Chondrocyte (in vitro differentiated cells): ENCODE results near the gene CEP72. TPM values are rescaled to one million over a fixed set of nuclear protein-coding genes. Genes with fewer than 3 reads are reported as not detected.
A peak's percentile ranks its signal among the peaks of the same experiment; 100 is the strongest.
"Not testable (repeated sequence)": the region's sequence is repeated elsewhere in the genome, so short reads cannot be mapped to it uniquely, and the experiment has no call there.

ENCODE experiments used
- DNase-seq: peaks from one replicate; pipeline ENCODE4 v3.0.0; 2021; ENCODE audit warnings: mixed read lengths, low spot score
- H3K27ac Mint-ChIP-seq: one replicate; pipeline ENCODE4 v1.8.0; 2021; ENCODE audit warnings: mild to moderate bottlenecking, moderate library complexity, mixed read lengths; ENCODE audit not compliant: unreplicated experiment
- H3K27me3 Mint-ChIP-seq: 2 replicates; pipeline ENCODE4 v1.8.0; 2021; ENCODE audit warnings: low read depth, mixed read lengths
- H3K36me3 Mint-ChIP-seq: 2 replicates; pipeline ENCODE4 v1.8.0; 2021; ENCODE audit warnings: low read depth, mixed read lengths
- H3K4me1 Mint-ChIP-seq: 2 replicates; pipeline ENCODE4 v1.8.0; 2021; ENCODE audit warnings: low read depth, mild to moderate bottlenecking, mixed read lengths
- H3K4me3 Mint-ChIP-seq: one replicate; pipeline ENCODE4 v1.8.0; 2021; ENCODE audit warnings: mild to moderate bottlenecking, moderate library complexity, mixed read lengths; ENCODE audit not compliant: unreplicated experiment
- H3K9me3 Mint-ChIP-seq: 2 replicates; pipeline ENCODE4 v1.8.0; 2021; ENCODE audit warnings: low read depth, mixed read lengths
- CTCF ChIP-seq: fragments of 200-600 bp; sonication (generic); IDR thresholded peaks from 2 replicates; pipeline ENCODE4 v1.5.0; 2021; ENCODE audit warnings: antibody characterized with exemption, mild to moderate bottlenecking, moderate library complexity
- total RNA-seq: library from RNA; stranded (reverse); gene quantifications from 3 replicates; pipeline ENCODE4 v1.2.1, GENCODE V29; 2021

CEP72 gene
- total RNA-seq, 1 donor from 2014 or later, result 3.3 TPM

- H3K36me3 Mint-ChIP-seq, result no peaks in the 10 kb centered on the region
- no peaks in the 10 kb centered on the region for H3K9me3 Mint-ChIP-seq
- no peak overlapping the region for H3K4me3 Mint-ChIP-seq
- H3K4me1 Mint-ChIP-seq, result peaks cover 7% of the 10 kb centered on the region
- no peak overlapping the region for H3K27ac Mint-ChIP-seq
- TF ChIP-seq CTCF, result no peak
- H3K27me3 Mint-ChIP-seq, result peaks cover 12% of the 10 kb centered on the region
- peak; percentile 86 for DNase-seq
Observed at GRCh38 chr5:677131-678101, 65.3 kb downstream of the CEP72 start.

DNA sequence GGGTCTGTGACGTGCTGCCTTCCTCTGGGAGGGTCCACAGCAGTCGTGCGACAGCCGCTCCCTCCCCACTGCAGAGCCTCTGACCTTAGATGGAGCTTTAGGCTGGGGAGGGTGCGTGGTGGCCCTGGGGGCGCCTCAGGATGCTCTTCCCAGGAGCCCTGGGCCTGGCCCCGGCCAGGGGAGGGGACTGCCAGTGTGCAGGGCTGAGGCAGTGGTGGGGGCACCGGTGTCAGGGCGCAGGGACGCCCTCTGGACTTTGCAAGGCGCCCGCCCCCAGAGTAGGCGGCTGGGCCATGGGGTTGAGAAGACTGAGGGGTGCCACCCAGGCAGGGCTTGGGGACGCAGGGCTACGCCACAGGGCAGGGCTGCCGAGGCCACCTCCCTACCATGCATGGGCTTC lies 66.4 kb downstream of the CEP72 start:
- not testable (repeated sequence) for H3K36me3 Mint-ChIP-seq, H3K27me3 Mint-ChIP-seq, H3K27ac Mint-ChIP-seq, H3K9me3 Mint-ChIP-seq, H3K4me1 Mint-ChIP-seq, H3K4me3 Mint-ChIP-seq
- peak; percentile 81 for DNase-seq

DNA sequence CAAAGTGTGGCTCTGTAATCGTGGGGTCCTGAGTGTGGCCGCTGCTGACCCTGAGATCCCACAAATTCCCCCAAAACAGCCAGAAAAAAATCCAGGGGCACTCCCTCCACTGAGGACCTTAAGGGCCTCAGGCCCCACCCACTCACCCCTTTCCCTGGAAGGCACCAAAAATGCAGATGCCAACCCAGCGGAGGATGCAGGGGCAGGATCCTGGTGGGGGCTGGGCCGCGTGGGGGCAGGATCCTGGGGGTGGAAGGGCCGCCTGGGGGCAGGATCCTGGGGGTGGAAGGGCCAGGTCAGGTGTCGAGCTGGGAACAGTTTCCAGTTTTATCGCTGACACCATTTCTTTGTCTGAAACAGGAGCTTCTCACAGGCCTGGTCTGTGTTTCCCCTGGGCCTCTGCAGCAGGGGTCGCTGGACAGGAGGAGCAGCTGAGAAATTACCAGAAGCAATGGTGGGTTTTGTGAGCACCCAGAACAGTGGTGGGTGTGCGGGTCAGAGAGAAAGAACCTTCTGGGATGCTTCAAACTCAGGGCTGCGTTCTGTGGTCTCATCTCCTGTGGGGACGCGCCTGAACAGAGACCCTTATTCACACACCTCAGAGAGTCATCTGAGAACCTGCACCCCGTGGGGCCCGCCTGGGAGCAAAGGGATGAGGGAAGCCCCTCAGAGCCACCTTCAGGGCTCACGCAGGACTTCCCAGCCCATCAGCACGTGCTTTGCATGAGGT lies 67.2 kb downstream of the CEP72 start:
- H3K9me3 Mint-ChIP-seq, H3K27ac Mint-ChIP-seq, H3K4me3 Mint-ChIP-seq, DNase-seq, H3K4me1 Mint-ChIP-seq, H3K36me3 Mint-ChIP-seq, H3K27me3 Mint-ChIP-seq: not testable (repeated sequence)

DNA sequence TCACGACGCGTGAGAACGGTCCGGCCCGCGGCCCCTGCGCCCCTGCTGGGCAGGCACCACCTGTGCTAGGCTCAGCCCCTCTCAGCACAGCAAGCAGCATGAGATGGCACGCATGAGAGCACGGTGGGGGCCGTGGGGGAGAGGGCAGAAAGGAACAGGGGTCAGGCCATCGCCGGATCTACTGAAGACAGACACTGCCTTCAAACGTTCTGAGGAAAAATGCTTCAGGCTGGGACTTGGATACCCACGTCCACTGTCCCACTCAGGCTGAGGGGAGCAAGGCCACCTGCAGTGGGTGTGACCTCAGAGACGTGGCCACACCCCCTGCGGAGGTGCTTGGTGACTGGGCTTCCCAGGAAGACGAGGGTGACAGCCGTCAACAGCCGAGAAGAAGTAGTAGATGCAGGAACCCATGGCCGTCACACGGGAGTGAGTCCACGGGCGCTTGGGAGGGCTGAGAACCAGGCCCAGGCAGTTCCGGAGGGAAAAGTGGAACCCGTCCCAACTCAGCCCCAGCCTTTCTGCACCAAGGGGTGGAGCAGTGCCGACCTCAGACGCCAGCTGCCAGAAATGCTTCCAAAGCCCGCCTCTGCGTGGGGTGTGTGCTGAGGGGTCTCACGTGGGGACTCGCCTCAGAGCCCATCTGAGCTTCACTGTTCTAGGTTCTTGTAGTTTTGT lies 68.1 kb downstream of the CEP72 start:
- H3K27ac Mint-ChIP-seq, H3K4me3 Mint-ChIP-seq, DNase-seq, H3K4me1 Mint-ChIP-seq, H3K36me3 Mint-ChIP-seq, H3K9me3 Mint-ChIP-seq: not testable (repeated sequence)
- peaks cover 11% of the 10 kb centered on the region for H3K27me3 Mint-ChIP-seq

GRCh38 chr5:680836-681235 lies 68.7 kb downstream of the CEP72 start:
- not testable (repeated sequence) for H3K27ac Mint-ChIP-seq, H3K9me3 Mint-ChIP-seq, H3K36me3 Mint-ChIP-seq, DNase-seq, H3K4me1 Mint-ChIP-seq, H3K4me3 Mint-ChIP-seq
- peaks cover 11% of the 10 kb centered on the region for H3K27me3 Mint-ChIP-seq

DNA sequence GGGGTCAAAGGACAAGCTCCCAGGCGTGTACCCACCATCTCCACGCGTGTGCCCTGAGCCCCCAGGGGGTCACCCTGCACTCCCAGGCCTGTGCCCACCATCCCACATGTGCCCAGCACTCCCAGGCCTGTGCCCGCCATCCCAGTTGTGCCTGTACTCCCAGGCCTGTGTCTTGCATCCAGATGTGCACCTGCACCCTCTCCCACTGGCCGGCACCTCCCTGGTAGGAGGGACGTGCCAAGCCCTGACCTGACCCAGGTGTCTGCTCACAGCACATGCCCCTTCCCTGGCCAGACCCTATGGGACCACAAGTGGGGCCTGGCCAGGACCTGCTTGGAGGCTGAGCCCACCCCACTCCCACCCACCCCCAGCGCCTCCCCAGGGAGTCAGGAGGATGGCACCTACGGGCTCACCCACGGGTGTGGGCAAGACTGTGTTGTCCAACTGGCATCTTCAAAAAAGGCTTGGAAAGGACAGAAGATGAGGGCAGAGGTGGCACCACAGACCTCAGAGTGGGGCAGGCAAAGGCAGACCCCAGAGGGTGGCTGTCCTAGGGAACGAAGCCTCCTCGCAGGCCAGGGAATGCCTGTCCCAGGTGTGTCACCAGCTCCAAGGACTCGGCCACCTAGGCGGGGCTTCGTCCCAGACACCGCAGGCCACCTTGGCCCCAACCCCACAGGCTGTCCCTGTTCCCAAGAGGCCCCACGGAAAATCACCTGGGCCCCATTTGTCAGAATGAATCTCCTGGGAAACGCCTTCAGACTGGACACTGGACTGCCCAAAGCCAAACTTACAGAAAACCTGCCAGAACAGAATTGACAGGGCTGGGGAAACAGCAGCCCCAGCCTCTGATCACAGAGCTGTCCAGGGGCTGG lies 69.4 kb downstream of the CEP72 start:
- H3K36me3 Mint-ChIP-seq, H3K4me1 Mint-ChIP-seq, H3K4me3 Mint-ChIP-seq, H3K9me3 Mint-ChIP-seq, H3K27me3 Mint-ChIP-seq, H3K27ac Mint-ChIP-seq: not testable (repeated sequence)
- DNase-seq, result peak; percentile 86

DNA sequence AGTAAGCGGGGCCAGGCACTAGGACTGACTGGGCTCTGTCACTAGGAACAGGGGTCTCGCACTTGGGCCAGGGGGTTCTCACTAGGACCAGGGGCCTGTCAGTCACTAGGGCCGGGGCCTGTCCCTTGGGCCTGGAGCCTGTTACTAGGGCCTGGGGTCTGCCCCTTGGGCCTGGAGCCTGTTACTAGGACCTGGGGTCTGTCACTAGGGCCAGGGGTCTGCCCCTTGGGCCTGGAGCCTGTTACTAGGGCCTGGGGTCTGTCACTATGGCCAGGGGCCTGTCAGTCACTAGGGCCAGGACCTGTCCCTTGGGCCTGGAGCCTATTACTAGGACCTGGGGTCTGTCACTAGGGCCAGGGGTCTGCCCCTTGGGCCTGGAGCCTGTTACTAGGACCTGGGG lies 70.1 kb downstream of the CEP72 start:
- not testable (repeated sequence) for H3K4me1 Mint-ChIP-seq, H3K27me3 Mint-ChIP-seq, H3K9me3 Mint-ChIP-seq, H3K36me3 Mint-ChIP-seq, H3K27ac Mint-ChIP-seq, H3K4me3 Mint-ChIP-seq, DNase-seq

DNA sequence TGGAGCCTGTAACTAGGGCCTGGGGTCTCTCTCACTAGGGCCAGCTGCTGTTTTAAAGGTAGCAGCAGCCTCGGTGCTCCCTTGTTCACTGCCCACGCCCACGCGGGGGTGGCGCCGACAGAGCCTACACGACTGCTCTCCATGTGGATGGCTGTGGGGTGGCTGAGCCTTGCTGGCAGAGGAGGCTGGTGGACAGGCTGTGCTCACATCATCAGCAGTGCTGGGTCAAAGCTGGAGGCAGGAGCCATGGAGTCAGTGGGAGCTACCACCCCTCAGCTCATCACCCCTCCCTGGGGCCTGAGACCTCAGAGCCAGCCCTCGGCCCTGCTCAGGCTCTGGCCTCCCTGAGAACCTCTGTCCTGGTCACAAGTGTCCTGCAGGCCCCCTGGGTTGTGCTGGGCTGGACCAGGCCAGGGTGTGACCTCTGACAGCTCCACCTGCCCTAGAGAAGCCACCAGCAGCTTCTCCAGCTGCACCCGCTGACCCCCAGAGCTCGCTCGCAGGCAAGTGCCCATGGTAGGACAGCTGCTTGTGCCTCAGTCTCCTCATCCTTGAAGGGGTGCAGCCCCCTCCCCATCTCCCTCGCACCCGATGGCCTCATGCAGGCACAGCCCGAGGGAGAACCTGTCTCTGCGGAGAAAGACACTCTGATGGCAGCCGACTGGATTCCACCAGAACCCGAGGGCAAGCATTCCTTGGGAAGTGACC lies 70.7 kb downstream of the CEP72 start:
- H3K4me3 Mint-ChIP-seq, H3K4me1 Mint-ChIP-seq, H3K27ac Mint-ChIP-seq, H3K9me3 Mint-ChIP-seq, H3K27me3 Mint-ChIP-seq, H3K36me3 Mint-ChIP-seq: not testable (repeated sequence)
- peak; percentile 79 for DNase-seq
